ENCODE results near the gene TLCD3A.
"Not testable (repeated sequence)": the region's sequence is repeated elsewhere in the genome, so short reads cannot be mapped to it uniquely, and the experiment has no call there.

TLCD3A gene

GRCh38 chr17:732067-732901 lies at the start of gene TLCD3A:
TSS of gene TLCD3A (plus strand) at chr17:732596. CDS start at chr17:732648, 52 bp downstream.
- peak; percentile 63 for DNase-seq

DNA sequence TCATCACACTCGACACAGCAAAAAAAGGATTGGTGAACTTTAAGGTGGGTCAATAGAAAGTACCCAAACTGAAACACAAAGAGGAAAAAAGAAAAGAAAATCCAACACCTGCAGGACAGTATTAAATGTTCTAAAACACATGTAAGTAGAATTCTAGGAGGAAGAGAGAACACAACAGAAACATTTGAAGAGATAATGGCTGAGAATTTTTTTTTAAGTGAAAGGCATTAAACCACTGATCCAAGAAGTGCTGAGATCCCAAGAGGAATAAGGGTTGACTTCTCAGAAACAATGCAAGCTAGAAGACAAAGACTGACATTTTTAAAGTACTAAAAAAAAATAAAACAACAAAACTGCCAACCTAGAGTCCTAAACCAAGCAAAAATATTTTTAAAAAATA lies 49.4 kb upstream of the TLCD3A start:
- DNase-seq = no peak

DNA sequence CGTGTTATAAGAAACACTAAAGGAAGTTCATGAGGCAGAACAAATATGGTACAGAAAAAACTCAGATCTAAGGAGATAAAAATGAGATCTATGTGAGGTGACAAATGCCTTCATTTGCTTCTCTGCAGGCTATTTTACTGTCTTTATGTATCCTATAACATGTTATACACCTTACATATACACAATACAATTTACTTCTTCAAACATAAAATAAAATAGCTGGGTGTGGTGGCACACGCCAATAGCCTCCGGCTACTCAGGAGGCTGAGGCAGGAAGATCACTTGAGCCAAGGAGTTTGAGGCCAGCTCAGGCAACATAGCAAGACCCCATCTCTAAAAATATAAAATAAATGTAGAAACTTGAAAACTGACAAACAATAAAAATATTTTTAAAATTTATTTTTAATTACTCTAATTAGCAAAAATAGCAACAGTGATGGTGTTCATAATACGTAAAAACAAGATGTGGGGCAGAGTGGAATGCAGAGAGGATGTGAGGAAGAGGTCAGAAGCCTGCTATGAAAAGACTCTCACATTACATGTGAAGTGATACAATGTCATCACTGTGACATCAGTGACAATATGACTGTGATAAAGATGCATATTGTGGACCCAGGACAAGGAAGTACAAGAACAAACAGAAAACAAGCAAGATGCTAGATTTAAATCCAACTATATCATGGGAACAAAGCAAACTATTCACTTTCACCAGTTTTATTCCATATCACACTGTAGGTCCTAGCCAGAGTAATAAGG lies 48.7 kb upstream of the TLCD3A start:
- no peak for DNase-seq

DNA sequence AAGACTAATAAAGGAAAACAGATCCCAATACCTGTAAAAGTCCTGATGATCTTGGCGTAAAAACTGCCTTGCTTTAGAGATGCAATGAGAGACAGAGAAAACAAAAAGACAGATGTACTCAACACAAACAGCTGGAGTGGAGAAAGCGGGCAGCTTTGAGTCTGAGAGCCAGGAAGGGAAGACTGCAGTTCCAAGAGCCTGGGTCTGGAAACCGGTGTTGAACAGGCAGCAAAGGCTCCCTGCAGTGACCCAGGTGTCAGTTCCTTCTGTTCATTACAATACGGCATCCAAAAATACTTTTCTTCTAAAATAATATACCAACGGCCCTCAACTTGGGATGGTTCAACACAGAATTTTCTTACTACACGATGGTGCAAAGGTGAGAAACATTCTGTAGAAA lies 47.4 kb upstream of the TLCD3A start:
- DNase-seq = no peak

DNA sequence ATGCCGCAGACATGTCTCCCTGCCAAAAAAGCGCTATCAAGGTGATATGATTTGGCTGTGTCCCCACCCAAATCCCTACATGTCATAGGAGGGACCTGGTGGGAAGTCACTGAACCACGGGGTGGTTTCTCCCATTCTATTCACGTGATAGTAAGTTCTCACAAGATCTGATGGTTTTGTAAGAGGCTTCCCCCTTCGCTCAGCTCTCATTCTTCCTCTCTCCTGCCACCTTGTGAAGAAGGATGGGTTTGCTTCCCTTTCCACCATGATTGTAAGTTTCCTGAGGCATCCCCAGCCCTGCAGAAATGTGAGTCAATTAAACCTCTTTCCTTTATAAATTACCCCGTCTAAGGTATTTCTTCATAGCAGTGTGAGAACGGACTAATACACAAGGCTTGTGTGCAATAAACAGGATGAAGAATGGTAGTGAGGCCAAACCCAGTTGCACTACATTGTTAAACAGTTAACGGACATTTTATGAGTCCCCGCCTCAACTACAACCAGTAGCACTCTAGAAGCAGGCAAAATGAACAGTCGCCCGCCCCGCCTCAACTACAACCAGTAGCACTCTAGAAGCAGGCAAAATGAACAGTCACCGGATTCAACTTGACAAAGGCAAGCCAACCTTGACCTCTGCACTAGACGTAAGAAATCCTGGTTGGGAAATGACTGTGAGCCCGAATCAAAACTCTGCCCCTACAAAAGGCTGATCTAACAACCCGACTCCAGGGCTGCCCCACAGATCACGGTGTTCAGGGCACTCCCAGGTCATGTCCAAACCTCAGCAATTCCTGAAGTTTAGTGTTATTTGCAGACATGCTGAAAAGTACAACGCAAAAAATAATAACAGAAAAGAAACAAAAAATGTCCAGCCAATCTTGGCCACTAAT lies 44.1 kb upstream of the TLCD3A start:
- no peak for DNase-seq

- DNase-seq = no peak
Observed at GRCh38 chr17:689556-690275, 42.7 kb upstream of the TLCD3A start.

- DNase-seq = no peak
Observed at GRCh38 chr17:690361-690760, 42.0 kb upstream of the TLCD3A start.

DNA sequence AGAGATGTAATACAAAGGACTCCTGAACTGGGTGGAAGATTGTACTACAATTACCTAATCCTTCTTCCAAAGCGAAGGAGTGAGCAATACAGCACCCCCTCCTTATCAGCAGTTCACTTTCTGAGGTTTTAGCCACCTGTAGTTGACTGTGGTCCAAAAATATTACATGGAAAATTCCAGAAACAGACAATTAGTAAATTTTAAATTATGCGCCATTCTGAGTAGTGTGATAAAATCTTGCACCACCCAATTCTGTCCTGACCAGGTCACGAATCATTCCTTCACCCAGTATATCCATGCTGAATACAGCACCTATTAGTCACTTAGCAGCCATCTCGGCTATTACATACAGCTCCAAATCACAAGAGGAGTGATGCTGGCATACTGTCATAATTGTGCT lies 41.0 kb upstream of the TLCD3A start:
- no peak for DNase-seq

- DNase-seq = no peak
Observed at GRCh38 chr17:692116-692515, 40.3 kb upstream of the TLCD3A start.

GRCh38 chr17:693791-694638 lies 38.4 kb upstream of the TLCD3A start:
- DNase-seq = no peak

DNA sequence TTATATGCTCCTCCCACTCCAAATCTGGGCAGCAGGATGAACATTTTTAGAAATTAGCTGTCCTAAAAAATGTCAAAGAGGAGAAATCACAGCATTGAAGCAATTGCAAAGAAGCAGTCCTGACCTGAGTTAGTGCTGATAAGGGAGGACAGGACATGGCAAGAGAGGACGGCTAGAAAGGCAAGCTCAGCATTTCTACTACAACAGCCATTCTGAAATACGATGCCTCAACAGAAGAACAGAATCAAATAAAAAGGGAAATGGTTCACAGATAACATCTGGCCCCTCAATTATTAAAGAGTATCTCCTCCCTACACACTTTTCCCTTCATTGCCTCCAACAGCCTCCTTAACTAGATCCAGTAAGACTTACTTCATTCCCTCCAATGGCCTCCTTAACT lies 36.0 kb upstream of the TLCD3A start:
- DNase-seq = no peak

GRCh38 chr17:697682-698081 lies 34.7 kb upstream of the TLCD3A start:
- DNase-seq = no peak

GRCh38 chr17:698096-698495 lies 34.3 kb upstream of the TLCD3A start:
- DNase-seq = not testable (repeated sequence)

GRCh38 chr17:699345-699744 lies 33.1 kb upstream of the TLCD3A start:
- no peak for DNase-seq

- no peak for DNase-seq
Observed at GRCh38 chr17:700504-701094, 31.8 kb upstream of the TLCD3A start.

- DNase-seq = no peak
Observed at GRCh38 chr17:703081-703875, 29.1 kb upstream of the TLCD3A start.

- no peak for DNase-seq
Observed at GRCh38 chr17:704111-704864, 28.1 kb upstream of the TLCD3A start.

DNA sequence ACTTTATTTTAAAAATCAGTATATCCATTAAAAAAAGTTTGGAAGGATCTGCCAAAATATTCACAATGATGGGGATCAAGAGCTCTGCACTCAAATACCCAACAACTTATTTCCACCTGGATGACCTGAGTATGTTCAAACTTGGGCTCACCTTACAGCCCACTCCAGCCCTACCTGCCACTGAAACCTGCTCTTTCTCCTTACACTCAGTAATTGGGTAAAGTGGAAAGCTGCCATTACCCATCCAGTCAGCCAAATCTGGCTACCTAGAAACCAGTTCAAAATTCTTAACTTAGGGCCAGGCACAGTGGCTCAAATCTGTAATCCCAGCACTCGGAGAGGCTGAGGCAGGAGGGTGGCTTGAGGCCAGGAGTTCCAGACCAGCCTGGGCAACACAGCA lies 27.4 kb upstream of the TLCD3A start:
- no peak for DNase-seq

DNA sequence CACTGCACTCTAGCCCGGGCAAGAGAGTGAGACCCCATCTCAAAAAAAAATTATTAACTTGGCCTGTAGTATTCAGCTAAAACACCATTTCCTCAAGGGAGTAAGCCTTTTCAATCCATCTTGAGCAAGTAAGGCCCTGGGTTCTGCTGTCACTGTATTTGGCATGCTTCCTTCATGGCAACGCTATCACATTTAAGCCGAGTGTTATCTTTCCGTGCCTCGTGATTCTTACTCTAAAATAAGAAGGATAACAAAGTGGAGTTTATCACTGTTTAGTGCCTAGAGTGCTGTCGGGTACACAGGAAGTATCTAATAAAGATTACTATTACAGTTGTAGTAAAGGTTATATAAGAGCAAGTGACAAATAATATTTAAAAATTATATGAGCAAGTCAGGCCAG lies 26.5 kb upstream of the TLCD3A start:
- no peak for DNase-seq

DNA sequence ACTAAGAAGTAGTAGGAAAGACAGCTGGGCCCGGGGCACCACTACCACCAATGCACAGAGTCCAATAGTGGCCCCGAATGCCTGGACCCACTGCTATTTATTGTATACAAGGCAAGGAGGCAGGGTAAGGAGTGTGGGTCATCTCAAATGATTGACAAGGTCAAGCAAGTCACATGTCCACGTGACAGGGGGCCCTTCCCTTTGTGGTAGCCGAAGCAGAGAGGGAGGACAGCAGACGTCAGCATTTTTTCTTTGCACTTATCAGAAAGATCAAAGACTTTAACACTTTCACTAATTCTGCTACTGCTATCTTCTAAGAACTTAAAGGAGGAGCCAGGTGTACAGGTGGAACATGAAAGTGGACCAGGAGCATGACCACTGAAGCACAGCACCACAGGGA lies 24.3 kb upstream of the TLCD3A start:
- DNase-seq = no peak
